Anterior cingulate cortex (tissue), 58 donors: ENCODE data around the gene TAF11L2.
"Not testable (repeated sequence)": the region's sequence is repeated elsewhere in the genome, so short reads cannot be mapped to it uniquely, and the experiment has no call there.

ENCODE experiments used
- DNase-seq, 58 donors: peaks; one replicate each; lab custom pipeline; 2025; lab: John Stamatoyannopoulos, UW

TAF11L2 gene

DNA sequence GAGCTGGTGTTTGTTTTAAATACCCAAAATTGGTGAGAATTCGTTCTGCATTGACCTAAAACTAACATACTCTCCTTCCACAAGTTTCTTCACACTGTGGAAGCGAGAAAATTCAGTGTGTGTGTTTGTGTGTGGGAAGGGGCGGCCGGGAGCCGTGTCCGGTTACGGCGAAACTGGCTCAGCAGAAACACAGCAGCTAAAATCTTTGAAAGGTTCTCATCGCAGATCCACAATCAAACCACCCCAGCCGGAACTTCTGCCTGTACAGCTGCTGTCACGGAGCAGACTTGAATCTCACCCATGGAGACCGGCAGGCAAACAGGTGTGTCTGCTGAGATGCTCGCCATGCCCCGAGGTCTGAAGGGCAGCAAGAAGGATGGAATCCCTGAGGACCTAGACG is 26.9 kb downstream of the TAF11L2 start, which contains the start of gene TAF11L5:
Gene TAF11L5, plus strand, starts transcription at position 301 of the 400 bp plus-strand sequence.
- not testable (repeated sequence) for DNase-seq

GRCh38 chr5:17526504-17526903 is 28.5 kb downstream of the TAF11L2 start:
- DNase-seq, result not testable (repeated sequence)

DNA sequence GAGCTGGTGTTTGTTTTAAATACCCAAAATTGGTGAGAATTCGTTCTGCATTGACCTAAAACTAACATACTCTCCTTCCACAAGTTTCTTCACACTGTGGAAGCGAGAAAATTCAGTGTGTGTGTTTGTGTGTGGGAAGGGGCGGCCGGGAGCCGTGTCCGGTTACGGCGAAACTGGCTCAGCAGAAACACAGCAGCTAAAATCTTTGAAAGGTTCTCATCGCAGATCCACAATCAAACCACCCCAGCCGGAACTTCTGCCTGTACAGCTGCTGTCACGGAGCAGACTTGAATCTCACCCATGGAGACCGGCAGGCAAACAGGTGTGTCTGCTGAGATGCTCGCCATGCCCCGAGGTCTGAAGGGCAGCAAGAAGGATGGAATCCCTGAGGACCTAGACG is 30.3 kb downstream of the TAF11L2 start, which contains the start of gene TAF11L6:
Gene TAF11L6, plus strand, starts transcription at position 301 of the 400 bp plus-strand sequence.
- DNase-seq, result not testable (repeated sequence)
